Measurements from ENCODE around the gene SNTG2.

DNA sequence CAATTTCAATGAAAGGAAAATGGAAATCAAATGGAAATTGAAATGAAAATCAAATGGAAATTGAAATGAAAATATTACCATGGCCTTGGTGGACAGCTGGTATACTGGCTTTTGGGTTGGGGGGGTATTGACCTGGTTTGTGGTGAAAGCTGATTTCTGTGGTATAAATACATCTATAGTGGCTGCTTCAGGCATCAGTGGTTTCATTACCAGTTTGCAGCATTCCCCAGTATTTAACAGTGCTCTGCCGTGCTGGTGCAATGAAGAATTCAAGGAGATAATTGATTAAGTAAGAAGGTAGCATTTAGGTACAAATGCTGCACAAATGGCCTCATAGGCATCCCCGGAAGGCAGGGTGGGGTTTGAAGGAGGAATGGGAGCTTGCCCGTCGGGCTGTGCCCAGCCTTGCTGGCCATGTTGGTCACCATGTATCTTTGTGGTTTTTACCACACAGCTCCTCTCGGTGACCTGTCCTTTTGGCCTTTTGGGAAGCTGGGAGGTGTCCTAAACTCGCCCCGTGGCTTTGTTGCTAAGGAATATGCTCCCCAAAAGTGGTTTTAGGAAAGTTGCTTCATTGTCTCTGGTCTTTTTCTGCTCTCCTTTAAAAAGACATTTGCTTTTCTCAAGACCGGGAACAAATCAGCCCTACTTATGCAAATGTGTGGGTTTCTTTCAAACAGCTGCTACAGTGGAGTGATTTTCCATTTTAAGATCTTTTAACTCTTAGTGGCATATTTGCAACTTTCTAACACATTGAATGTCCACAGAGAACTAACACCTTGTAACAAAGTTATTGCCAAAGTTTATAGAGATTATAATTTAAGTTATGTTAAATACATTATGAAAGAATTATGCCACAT lies 28.6 kb downstream of the SNTG2 start:
- TF ChIP-seq POLR2AphosphoS5 (IDR thresholded peaks at IDR 0.05): no peak
- no peak for TF ChIP-seq POLR2A (IDR thresholded peaks at IDR 0.05)
- TF ChIP-seq, protein P1, sequence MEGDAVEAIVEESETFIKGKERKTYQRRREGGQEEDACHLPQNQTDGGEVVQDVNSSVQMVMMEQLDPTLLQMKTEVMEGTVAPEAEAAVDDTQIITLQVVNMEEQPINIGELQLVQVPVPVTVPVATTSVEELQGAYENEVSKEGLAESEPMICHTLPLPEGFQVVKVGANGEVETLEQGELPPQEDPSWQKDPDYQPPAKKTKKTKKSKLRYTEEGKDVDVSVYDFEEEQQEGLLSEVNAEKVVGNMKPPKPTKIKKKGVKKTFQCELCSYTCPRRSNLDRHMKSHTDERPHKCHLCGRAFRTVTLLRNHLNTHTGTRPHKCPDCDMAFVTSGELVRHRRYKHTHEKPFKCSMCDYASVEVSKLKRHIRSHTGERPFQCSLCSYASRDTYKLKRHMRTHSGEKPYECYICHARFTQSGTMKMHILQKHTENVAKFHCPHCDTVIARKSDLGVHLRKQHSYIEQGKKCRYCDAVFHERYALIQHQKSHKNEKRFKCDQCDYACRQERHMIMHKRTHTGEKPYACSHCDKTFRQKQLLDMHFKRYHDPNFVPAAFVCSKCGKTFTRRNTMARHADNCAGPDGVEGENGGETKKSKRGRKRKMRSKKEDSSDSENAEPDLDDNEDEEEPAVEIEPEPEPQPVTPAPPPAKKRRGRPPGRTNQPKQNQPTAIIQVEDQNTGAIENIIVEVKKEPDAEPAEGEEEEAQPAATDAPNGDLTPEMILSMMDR (IDR thresholded peaks at IDR 0.05 in 8 of 11, conservative IDR thresholded peaks at IDR 0.05 in 3 of 11): no peak

All from spleen (tissue), 7 donors.